SK-N-MC (cell line): ENCODE results near the gene CSTPP1.

Experiments
- EZH2 ChIP-seq: fragments of 200-600 bp; sonication (generic); IDR thresholded peaks from one replicate; pipeline ENCODE4 v1.6.1; 2017; ENCODE audit warnings: antibody characterized with exemption
- FOXP2 ChIP-seq: optimal IDR thresholded peaks from 2 replicates; pipeline ENCODE3; 2011; ENCODE audit warnings: mild to moderate bottlenecking, moderate library complexity; ENCODE audit not compliant: insufficient read depth; ENCODE audit errors: extremely low read length, control extremely low read depth
- POLR2AphosphoS5 ChIP-seq: IDR thresholded peaks from 2 replicates; pipeline ENCODE4 v1.6.1; 2012; ENCODE audit warnings: mild to moderate bottlenecking, low read depth, low read length, borderline replicate concordance

- no peak for TF ChIP-seq EZH2
- no peak for TF ChIP-seq POLR2AphosphoS5
- TF ChIP-seq FOXP2, result no peak
These were observed 85.4 kb downstream of the CSTPP1 start for GRCh38 chr11:47021965-47022364.
